Stomach (tissue), 9 donors: Measurements from ENCODE around the gene C6orf89. TPM values are rescaled to one million over a fixed set of nuclear protein-coding genes. Genes with fewer than 3 reads are reported as not detected.

Experiments used
- DNase-seq, 2 donors: peaks; one replicate each; pipeline versions ENCODE4 v3.0.0 to v3.0.0-alpha.2; 2013 to 2019
- H3K27ac ChIP-seq, 5 donors: fragments of 200-600 bp in 4 of 5; sonication (generic) in 4 of 5; one replicate each; pipeline ENCODE4 v1.5.1; 2013 to 2019; ENCODE audit warnings: mild to moderate bottlenecking in 1 of 5, moderate library complexity in 1 of 5
- H3K27me3 ChIP-seq, 3 donors: fragments of 200-600 bp; sonication (generic); one replicate each; pipeline ENCODE4 v1.5.1; 2017 to 2019; ENCODE audit warnings: mixed run types in 1 of 3
- H3K36me3 ChIP-seq, 4 donors: fragments of 200-600 bp; sonication (generic); 1 replicate in 3 of 4; 2 replicates in 1 of 4; pipeline ENCODE4 v1.5.1; 2016 to 2019
- H3K4me1 ChIP-seq, 4 donors: fragments of 200-600 bp; sonication (generic); one replicate each; pipeline ENCODE4 v1.5.1; 2016 to 2019
- H3K4me3 ChIP-seq, 4 donors: fragments of 200-600 bp; sonication (generic) in 3 of 4; one replicate each; pipeline ENCODE4 v1.5.1; 2016 to 2019; ENCODE audit warnings: mild to moderate bottlenecking in 1 of 4
- H3K9me3 ChIP-seq, 4 donors: fragments of 200-600 bp; sonication (generic); one replicate each; pipeline ENCODE4 v1.5.1; 2016 to 2019
- CTCF ChIP-seq, 7 experiments: fragments of 450-650 bp in 4 of 7; fragments of 200-600 bp in 3 of 7; sonication (generic) in 3 of 7; IDR thresholded peaks; one replicate each; pipeline ENCODE4 v1.5.1; 2016 to 2019; ENCODE audit warnings: antibody characterized with exemption in 7 of 7, control low read depth in 2 of 7, mild to moderate bottlenecking in 1 of 7
- EP300 ChIP-seq: sonication (generic); formaldehyde crosslinking; IDR thresholded peaks from one replicate; pipeline ENCODE4 v1.6.1; 2017; ENCODE audit warnings: antibody characterized with exemption
- POLR2A ChIP-seq, 4 donors: fragments of 450-650 bp; IDR thresholded peaks; one replicate each; pipeline ENCODE4 v1.6.1; 2016; ENCODE audit warnings: antibody characterized with exemption in 4 of 4, control low read depth in 2 of 4, mild to moderate bottlenecking in 1 of 4, moderate library complexity in 1 of 4
- POLR2AphosphoS5 ChIP-seq, 3 donors: sonication (generic); formaldehyde crosslinking; IDR thresholded peaks; one replicate each; pipeline ENCODE4 v1.6.1; 2016; ENCODE audit warnings: antibody characterized with exemption in 3 of 3
- WGBS, 5 donors: extraction: QIAGEN DNeasy Blood & Tissue Kit in 3 of 5; methylation state at CpG; one replicate each; pipeline versions ENCODE4 v1.1.5 to v1.1.7; 2013 to 2018; 5-methylcytosine and 5-hydroxymethylcytosine counted together
- intact Hi-C: fragments of 100-400 bp; cut with DNase I; formaldehyde crosslinking; loops from one replicate; pipeline ENCODE4 v1.15.1; 2023; ENCODE audit warnings: low total_unique reads
- polyA plus RNA-seq, 3 donors: library from polyadenylated mRNA; stranded (reverse); fragments of 200-250 nt; gene quantifications; one replicate each; pipeline ENCODE4 v1.2.3, GENCODE V29; 2013
- total RNA-seq, 5 donors: library from RNA; depleted of rRNA; stranded (reverse); fragments of >200 nt; gene quantifications; one replicate each; pipeline versions ENCODE4 v1.1.0 to v1.2.3, GENCODE V29; 2014 to 2016
- donor health status: healthy with polysubstance abuse.
- donor health status: Bipolar disorder and iron deficiency.
- donor health status: healthy.

C6orf89 gene
- total and polyA plus RNA-seq, 8 donors, result 7.0 to 47.2 (median 25.1) TPM

GRCh38 chr6:36862848-36863382 lies 22.8 kb upstream of the C6orf89 start:
- TF ChIP-seq EP300 (no peak), CTCF (IDR thresholded peaks at IDR 0.05) (no peak), POLR2A (IDR thresholded peaks at IDR 0.05) (no peak), POLR2AphosphoS5 (IDR thresholded peaks at IDR 0.05) (no peak)
- H3K36me3 ChIP-seq, result peaks cover 0 to 51% (median 34%) of the 10 kb centered on the region in 4 donors
- no peak overlapping the region for H3K4me3 ChIP-seq
- no peaks in the 10 kb centered on the region for H3K27me3 ChIP-seq
- 81 to 93% (median 86%) methylated on average over 4 of the region's 4 CpGs for WGBS, 5 donors
- H3K4me1 ChIP-seq, result peaks cover 0 to 12% (median 5%) of the 10 kb centered on the region in 4 donors
- DNase-seq, result no peak
- H3K9me3 ChIP-seq, result no peaks in the 10 kb centered on the region
- no peak overlapping the region for H3K27ac ChIP-seq
- intact Hi-C loops, result no loop called here

GRCh38 chr6:36863670-36864540 lies 21.8 kb upstream of the C6orf89 start:
- Histone ChIP-seq H3K4me1 (peaks cover 0 to 9% (median 1%) of the 10 kb centered on the region in 4 donors), H3K4me3 (no peak overlapping the region), H3K9me3 (no peaks in the 10 kb centered on the region), H3K27me3 (no peaks in the 10 kb centered on the region), H3K36me3 (peaks cover 0 to 50% (median 41%) of the 10 kb centered on the region in 4 donors), H3K27ac (no peak overlapping the region)
- no peak for DNase-seq
- intact Hi-C loops, result no loop called here
- 81 to 87% (median 83%) methylated on average over 12 of the region's 12 CpGs for WGBS, 5 donors
- no peak for TF ChIP-seq EP300
- TF ChIP-seq POLR2A (IDR thresholded peaks at IDR 0.05), result no peak
- TF ChIP-seq POLR2AphosphoS5 (IDR thresholded peaks at IDR 0.05), result no peak
- TF ChIP-seq CTCF (IDR thresholded peaks at IDR 0.05), result no peak

- Histone ChIP-seq H3K27me3 (no peaks in the 10 kb centered on the region), H3K4me3 (no peak overlapping the region), H3K9me3 (no peaks in the 10 kb centered on the region), H3K27ac (no peak overlapping the region), H3K36me3 (peaks cover 0 to 68% (median 56%) of the 10 kb centered on the region in 4 donors), H3K4me1 (peaks cover 0 to 7% (median 0%) of the 10 kb centered on the region in 4 donors)
- no peak for DNase-seq
- intact Hi-C loops, result no loop called here
- 69 to 83% (median 79%) methylated on average over 2 of the region's 2 CpGs for WGBS, 5 donors
- TF ChIP-seq CTCF (IDR thresholded peaks at IDR 0.05) (no peak), EP300 (no peak), POLR2A (IDR thresholded peaks at IDR 0.05) (no peak), POLR2AphosphoS5 (IDR thresholded peaks at IDR 0.05) (no peak)
Measured at GRCh38 chr6:36865835-36866234, 19.9 kb upstream of the C6orf89 start.

- 54 to 77% (median 70%) methylated on average over 4 of the region's 4 CpGs for WGBS, 5 donors
- intact Hi-C loops, result no loop called here
- no peak for DNase-seq
- no peaks in the 10 kb centered on the region for H3K27me3 ChIP-seq
- TF ChIP-seq CTCF (IDR thresholded peaks at IDR 0.05), result no peak
- no peak for TF ChIP-seq POLR2AphosphoS5 (IDR thresholded peaks at IDR 0.05)
- no peak for TF ChIP-seq EP300
- TF ChIP-seq POLR2A (IDR thresholded peaks at IDR 0.05), result no peak
- H3K9me3 ChIP-seq, result no peaks in the 10 kb centered on the region
- peaks cover 0 to 7% (median 2%) of the 10 kb centered on the region in 4 donors for H3K4me1 ChIP-seq
- peaks cover 0 to 69% (median 56%) of the 10 kb centered on the region in 4 donors for H3K36me3 ChIP-seq
- no peak overlapping the region for H3K4me3 ChIP-seq
- no peak overlapping the region for H3K27ac ChIP-seq
Measured at GRCh38 chr6:36867471-36868224, 18.1 kb upstream of the C6orf89 start.
